ENCODE data around the gene STAG3. TPM values are rescaled to one million over a fixed set of nuclear protein-coding genes. Genes with fewer than 3 reads are reported as not detected.
A peak's percentile ranks its signal among the peaks of the same experiment; 100 is the strongest.

STAG3 gene
- total and polyA plus RNA-seq, 2 donors (not counting 1 experiment from before 2014, with no cell fraction given): 24.8 to 33.4 TPM

- Histone ChIP-seq H3K4me2 (replicated peaks; ENCODE audit: low read depth, low read length, poor library complexity, severe bottlenecking) (no peak overlapping the region), H3K4me3 (ENCODE audit: control extremely low read depth in 1 of 5, extremely low read depth in 1 of 5, insufficient read depth in 1 of 5, low read depth in 2 of 5, low read length in 4 of 5) (no peak overlapping the region), H3K9ac (ENCODE audit: low read length) (no peak overlapping the region), H3K4me1 (ENCODE audit: control insufficient read depth in 2 of 2, insufficient read depth in 2 of 2, low read length in 2 of 2) (peaks cover 21 to 30% of the 10 kb centered on the region in 2 donors), H4K20me1 (ENCODE audit: control insufficient read depth, insufficient read depth, low read length, poor library complexity, severe bottlenecking) (no peaks in the 10 kb centered on the region), H3K36me3 (replicated peaks in 1 of 2; ENCODE audit: control extremely low read depth in 1 of 2, control insufficient read depth in 1 of 2, extremely low read depth in 1 of 2, insufficient read depth in 2 of 2, low read length in 1 of 2) (no peaks in the 10 kb centered on the region), H3K27ac (ENCODE audit: low read length in 2 of 2) (no peak overlapping the region), H3K27me3 (replicated peaks in 1 of 4; ENCODE audit: control extremely low read depth in 1 of 4, control insufficient read depth in 3 of 4, insufficient read depth in 4 of 4, low read length in 3 of 4) (peaks cover 0 to 13% (median 8%) of the 10 kb centered on the region in 4 experiments), H2AFZ (ENCODE audit: insufficient read depth, low read depth, low read length, poor library complexity, severe bottlenecking) (no peak overlapping the region), H3K79me2 (ENCODE audit: control insufficient read depth, insufficient read depth, low read length) (no peaks in the 10 kb centered on the region), H3K9me3 (ENCODE audit: control extremely low read depth in 1 of 3, control insufficient read depth in 2 of 3, insufficient read depth in 1 of 3, low read length in 2 of 3) (peaks cover 0 to 15% (median 6%) of the 10 kb centered on the region in 3 donors)
- ChIA-PET CTCF (interaction anchor here (0.7 to 1.7 kb wide), 2 partner anchors 9 to 14 kb away, joined by 3 to 7 read pairs; no protein-coding TSS in a partner anchor), POLR2A (interaction anchor here (0.6 to 0.7 kb wide), 2 partner anchors 18 to 276 kb away, joined by 3 to 4 read pairs; no protein-coding TSS in a partner anchor)
- ATAC-seq (ENCODE audit: low read depth) (no peak), DNase-seq (no peak)
- H3K9me3 Mint-ChIP-seq (ENCODE audit: insufficient read depth): no peaks in the 10 kb centered on the region
- peaks cover 9% of the 10 kb centered on the region for H3K27me3 Mint-ChIP-seq
- peaks cover 30% of the 10 kb centered on the region for H3K4me1 Mint-ChIP-seq
- peak overlapping the region; percentile 0 for H3K27ac Mint-ChIP-seq
- TF ChIP-seq EZH2 (IDR thresholded peaks at IDR 0.05; ENCODE audit: borderline replicate concordance, insufficient read depth, low read depth, low read length, poor library complexity, severe bottlenecking) (no peak), CTCF (IDR thresholded peaks at IDR 0.05) (no peak)
- WGBS (ENCODE audit: insufficient coverage): 92% methylated on average over 12 of the region's 14 CpGs
- peak overlapping the region; percentile 33 for H3K4me3 Mint-ChIP-seq
- intact Hi-C loops (cut with micrococcal nuclease): loop anchor here (5.0 kb wide), 1 partner anchor 37 kb away; no protein-coding TSS in a partner anchor
These were observed 2.3 kb upstream of the STAG3 start for GRCh38 chr7:100175296-100175935.
